COR-L47 (cell line): ENCODE results near the gene NAT8.
"Not testable (repeated sequence)": the region's sequence is repeated elsewhere in the genome, so short reads cannot be mapped to it uniquely, and the experiment has no call there.

ENCODE experiments used
- DNase-seq: peaks from one replicate; lab custom pipeline; 2025; lab: John Stamatoyannopoulos, UW

The NAT8 gene

GRCh38 chr2:73642338-73643018 is at the start of gene NAT8:
TSS of gene NAT8 (minus strand) at chr2:73642422. CDS start at chr2:73641628, 794 bp downstream.
- DNase-seq: no peak

GRCh38 chr2:73690372-73691088 is 48.3 kb upstream of the NAT8 start:
- peak; percentile 35 for DNase-seq

GRCh38 chr2:73688494-73688893 is 46.3 kb upstream of the NAT8 start:
- DNase-seq: not testable (repeated sequence)

- DNase-seq: no peak
Observed at GRCh38 chr2:73685764-73686438, 43.7 kb upstream of the NAT8 start.

GRCh38 chr2:73684905-73685304 is 42.7 kb upstream of the NAT8 start:
- peak; percentile 7 for DNase-seq

GRCh38 chr2:73684325-73684724 is 42.1 kb upstream of the NAT8 start:
- not testable (repeated sequence) for DNase-seq

GRCh38 chr2:73679951-73680571 is 37.8 kb upstream of the NAT8 start:
- not testable (repeated sequence) for DNase-seq

GRCh38 chr2:73679237-73679636 is 37.0 kb upstream of the NAT8 start:
- DNase-seq: not testable (repeated sequence)

- not testable (repeated sequence) for DNase-seq
Observed at GRCh38 chr2:73678008-73678407, 35.8 kb upstream of the NAT8 start.

GRCh38 chr2:73676211-73676610 is 34.0 kb upstream of the NAT8 start:
- not testable (repeated sequence) for DNase-seq

- DNase-seq: not testable (repeated sequence)
Observed at GRCh38 chr2:73674696-73675157, 32.5 kb upstream of the NAT8 start.

- not testable (repeated sequence) for DNase-seq
Observed at GRCh38 chr2:73669976-73670375, 27.8 kb upstream of the NAT8 start.

GRCh38 chr2:73667239-73667638 is 25.0 kb upstream of the NAT8 start:
- DNase-seq: not testable (repeated sequence)

GRCh38 chr2:73654175-73654574 is 12.0 kb upstream of the NAT8 start:
- DNase-seq: no peak

GRCh38 chr2:73652348-73652747 is 10.1 kb upstream of the NAT8 start:
- no peak for DNase-seq

- DNase-seq: no peak
Observed at GRCh38 chr2:73651591-73652230, 9.5 kb upstream of the NAT8 start.

- not testable (repeated sequence) for DNase-seq
Observed at GRCh38 chr2:73647690-73648089, 5.5 kb upstream of the NAT8 start.

GRCh38 chr2:73641767-73642062 is 507 bp downstream of the NAT8 start:
- no peak for DNase-seq

- DNase-seq: no peak
Observed at GRCh38 chr2:73640946-73641766, 1.1 kb downstream of the NAT8 start.

- no peak for DNase-seq
Observed at GRCh38 chr2:73640511-73640911, 1.7 kb downstream of the NAT8 start.

- no peak for DNase-seq
Observed at GRCh38 chr2:73638429-73638828, 3.8 kb downstream of the NAT8 start.
